ENCODE results near the gene CYLD.

Gene CYLD

GRCh38 chr16:50711862-50712559, 29.9 kb upstream of the CYLD start:
- DNase-seq (ENCODE audit: low spot score): no peak

DNA sequence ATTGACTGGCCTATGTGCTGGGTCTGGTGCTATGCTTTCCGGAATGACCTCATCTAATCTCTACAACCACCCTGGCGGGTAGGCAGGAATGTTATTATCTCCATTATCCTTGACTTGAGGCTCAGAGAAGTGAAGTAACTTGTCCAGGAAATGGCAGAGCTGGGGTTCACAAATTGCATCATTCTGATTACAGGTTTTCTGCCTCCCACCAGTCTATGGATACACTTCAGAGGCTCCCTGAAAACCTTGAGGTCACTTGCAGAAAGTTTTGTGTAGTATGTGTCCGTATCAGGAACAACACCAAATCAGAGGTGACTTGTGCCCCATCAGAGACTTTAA, 29.4 kb upstream of the CYLD start:
- DNase-seq (ENCODE audit: low spot score): no peak

DNA sequence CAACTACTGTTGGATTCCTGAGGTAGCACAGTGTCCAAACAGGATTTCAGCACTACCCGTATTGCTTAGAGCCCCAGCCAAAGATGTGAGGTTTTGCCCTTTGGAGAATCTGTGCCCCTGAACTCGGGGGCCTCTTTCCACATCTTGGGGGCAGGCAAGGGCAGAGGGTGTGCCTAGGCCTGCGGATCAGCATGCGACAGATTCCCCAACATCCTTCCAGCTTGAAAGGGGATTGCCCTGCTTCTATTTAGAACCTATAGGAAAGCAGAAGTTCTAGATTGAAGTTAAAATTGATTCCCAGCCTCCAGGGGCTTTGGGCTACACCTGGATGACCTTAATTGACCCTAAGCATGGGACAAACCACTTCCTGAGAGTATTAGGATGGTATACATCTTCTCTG, 28.9 kb upstream of the CYLD start:
- DNase-seq (ENCODE audit: low spot score): no peak

GRCh38 chr16:50717091-50717490, 24.8 kb upstream of the CYLD start:
- DNase-seq (ENCODE audit: low spot score): no peak

- no peak for DNase-seq (ENCODE audit: low spot score)
These were observed 24.4 kb upstream of the CYLD start for GRCh38 chr16:50717494-50717893.

- no peak for DNase-seq (ENCODE audit: low spot score)
These were observed 23.7 kb upstream of the CYLD start for GRCh38 chr16:50718061-50718760.

DNA sequence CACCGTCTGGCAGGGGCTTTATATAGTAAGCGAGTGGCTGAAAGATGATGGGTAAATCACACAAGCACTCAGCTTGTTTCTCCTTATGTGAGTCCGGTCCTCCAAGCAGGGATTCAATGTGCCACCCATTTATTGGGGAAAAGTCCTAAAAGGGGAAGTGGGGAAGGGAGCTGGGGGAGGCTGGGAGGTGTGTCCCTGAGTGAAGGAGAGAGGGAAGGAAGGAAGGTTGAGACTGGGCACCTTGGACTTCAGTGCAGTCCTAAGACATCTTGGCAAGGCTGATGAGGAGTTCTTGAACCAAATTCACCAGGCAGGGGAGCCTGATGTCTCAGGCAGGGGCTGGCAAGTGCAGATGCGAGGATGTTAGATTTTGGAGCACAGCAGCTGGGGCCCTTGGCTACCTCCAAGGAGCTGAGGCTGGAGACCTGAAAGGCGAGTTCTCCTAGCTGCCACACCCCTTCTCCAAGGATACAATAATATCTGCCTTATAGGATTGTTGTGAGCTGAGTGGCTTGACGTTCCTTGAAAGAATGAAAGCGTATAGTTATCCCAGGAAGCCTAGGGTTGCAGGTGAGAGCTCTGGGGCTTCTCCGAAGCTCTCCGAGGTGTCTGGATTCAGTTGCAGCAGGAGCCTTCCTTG, 23.0 kb upstream of the CYLD start:
- DNase-seq (ENCODE audit: low spot score): no peak

DNA sequence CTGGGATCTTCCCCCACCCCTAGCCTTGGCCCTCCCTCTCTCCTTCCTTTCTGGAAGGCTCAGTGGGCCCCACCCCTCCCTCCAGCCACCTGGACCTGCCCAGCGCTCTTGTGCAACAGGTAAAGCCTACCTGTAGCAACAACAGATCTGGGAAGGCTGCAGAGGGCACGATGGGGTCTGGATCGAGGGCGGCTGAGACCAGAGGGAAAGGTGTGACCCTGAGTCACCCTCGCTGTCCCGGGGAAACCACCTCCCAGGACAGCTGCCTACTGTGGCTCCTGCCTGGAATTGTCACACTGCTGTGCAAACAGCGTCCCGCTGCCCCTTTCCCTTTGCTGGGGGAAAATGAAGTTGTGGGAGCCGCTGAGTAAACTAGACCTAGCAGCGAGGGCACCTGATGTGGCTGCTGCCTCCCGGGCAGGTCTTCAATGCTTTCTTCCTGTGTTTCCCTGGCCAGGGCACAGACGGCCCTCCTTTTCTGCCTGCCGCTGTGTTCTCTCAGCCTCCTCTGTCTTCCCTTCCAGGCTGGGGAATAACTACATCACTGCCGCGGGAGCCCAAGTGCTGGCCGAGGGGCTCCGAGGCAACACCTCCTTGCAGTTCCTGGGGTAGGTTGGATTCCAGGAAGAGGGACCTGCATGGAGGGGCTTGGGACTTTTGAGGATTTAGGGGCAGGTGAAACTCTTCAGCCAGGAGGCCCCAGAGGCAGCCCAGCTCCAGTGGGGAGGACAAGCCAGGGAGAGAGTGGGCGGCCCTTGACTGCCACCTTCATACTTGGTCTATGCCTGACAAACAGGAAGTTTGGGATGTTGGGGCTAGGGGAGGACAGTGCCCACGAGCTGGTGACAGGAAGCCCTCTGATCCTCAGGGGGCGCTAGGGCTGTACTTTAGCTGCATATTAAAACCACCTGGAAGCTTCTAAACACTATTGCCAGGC, 22.2 kb upstream of the CYLD start:
- DNase-seq (ENCODE audit: low spot score): no peak

DNA sequence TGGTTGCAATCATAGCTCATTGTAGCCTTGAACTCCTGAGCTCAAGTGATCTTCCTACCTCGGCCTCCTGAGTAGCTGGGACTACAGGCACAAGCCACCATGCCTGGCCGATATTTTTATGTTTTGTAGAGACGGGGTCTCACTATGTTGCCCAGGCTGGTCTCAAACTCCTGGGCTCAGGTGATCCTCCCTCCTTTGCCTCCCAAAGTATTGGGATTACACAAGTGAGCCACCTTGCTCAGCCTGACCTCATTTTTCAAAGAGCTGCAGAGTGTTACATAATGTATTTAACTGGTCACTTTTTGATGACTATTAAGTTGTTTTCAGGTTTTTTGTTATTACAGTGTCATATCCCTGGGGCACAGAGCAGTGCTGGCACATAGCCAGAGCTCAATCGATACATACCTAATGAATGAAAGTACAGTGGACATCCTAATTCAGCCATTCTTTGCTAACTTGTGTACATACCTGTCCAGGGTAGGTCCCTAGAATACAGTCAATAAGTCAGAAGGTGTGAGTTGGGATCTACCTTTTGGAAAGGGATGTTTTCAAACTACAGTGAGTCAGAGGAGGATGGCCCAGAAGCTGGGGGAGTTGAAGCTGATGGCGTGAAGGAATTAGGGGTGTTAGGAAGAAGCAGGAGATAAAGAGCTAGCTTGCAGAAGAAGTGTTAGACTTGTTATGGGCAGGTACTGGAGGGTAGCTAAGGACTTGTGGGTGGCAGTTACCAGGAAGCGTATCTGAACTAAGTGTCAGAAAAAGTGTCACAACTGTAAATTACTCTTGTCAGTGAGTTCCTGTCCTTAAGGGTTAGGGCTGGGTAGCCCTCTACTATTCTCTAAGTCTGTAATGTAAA, 20.1 kb upstream of the CYLD start:
- DNase-seq (ENCODE audit: low spot score): no peak

DNA sequence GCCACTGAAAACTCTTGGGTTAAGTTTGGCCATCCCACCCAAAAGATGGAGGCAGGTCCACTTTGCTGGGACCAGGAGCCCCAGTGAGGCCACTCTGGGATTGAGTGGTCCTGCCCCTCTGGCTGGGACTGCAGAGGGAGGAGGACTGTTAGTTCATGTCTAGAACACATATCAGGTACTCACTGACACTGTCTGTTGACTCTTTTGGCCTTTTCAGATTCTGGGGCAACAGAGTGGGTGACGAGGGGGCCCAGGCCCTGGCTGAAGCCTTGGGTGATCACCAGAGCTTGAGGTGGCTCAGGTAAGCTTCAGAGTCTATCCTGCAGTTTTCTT, 19.5 kb upstream of the CYLD start:
- no peak for DNase-seq (ENCODE audit: low spot score)

- no peak for DNase-seq (ENCODE audit: low spot score)
These were observed 18.9 kb upstream of the CYLD start for GRCh38 chr16:50722960-50723359.

GRCh38 chr16:50724306-50724705, 17.6 kb upstream of the CYLD start:
- no peak for DNase-seq (ENCODE audit: low spot score)

GRCh38 chr16:50731130-50731988, 10.5 kb upstream of the CYLD start:
- no peak for DNase-seq (ENCODE audit: low spot score)

DNA sequence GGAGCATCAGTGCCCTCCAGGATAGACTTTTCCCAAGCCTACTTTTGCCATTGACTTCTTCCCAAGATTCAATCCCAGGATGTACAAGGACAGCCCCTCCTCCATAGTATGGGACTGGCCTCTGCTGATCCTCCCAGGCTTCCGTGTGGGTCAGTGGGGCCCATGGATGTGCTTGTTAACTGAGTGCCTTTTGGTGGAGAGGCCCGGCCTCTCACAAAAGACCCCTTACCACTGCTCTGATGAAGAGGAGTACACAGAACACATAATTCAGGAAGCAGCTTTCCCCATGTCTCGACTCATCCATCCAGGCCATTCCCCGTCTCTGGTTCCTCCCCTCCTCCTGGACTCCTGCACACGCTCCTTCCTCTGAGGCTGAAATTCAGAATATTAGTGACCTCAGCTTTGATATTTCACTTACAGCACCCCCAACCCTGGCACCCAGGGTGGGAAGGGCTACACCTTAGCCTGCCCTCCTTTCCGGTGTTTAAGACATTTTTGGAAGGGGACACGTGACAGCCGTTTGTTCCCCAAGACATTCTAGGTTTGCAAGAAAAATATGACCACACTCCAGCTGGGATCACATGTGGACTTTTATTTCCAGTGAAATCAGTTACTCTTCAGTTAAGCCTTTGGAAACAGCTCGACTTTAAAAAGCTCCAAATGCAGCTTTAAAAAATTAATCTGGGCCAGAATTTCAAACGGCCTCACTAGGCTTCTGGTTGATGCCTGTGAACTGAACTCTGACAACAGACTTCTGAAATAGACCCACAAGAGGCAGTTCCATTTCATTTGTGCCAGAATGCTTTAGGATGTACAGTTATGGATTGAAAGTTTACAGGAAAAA, 9.7 kb upstream of the CYLD start:
- DNase-seq (ENCODE audit: low spot score): no peak

DNA sequence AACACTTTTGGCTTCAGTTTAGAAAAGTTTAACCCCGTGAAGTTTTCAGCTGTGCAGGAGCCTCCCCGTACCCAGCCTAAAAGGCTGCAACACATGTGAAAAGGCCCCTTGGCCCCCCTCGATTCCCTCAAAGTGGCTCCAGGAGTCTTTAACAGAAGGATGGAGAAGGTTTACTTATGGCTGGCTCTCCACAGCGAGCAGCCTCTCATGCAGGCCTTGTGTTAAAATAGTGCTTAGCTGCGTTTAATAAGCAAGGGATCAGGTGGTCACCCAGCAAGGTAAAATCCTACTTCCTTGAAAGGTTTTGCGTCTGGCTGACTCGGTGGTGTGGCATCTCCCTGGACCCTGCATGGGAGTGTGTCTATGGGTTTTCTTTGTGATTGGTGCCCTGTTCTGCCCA, 8.4 kb upstream of the CYLD start:
- DNase-seq (ENCODE audit: low spot score): no peak

DNA sequence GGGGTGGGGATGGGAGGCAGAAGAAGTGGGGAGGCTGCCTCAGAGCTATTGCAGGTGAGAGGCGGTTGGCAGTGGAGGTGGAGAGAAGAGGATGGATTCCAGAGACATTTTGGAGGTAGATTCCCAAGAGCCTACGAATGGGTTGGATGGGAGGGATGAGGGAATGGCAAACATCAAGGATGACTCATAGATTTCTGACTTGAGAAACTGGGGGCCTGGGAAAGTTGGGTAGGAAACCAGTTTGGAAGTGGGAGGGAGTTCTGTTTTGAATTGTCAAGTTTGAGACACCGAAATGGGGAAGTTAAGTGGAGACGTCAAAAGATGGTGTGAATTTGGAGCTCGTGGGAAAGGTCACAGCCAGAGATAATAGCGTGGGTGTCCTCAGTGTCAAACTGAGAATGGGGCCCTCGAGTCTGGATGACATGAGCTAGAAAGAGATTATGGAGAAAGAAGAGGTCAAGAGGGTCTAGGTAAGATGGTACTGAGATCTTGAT, 6.2 kb upstream of the CYLD start:
- no peak for DNase-seq (ENCODE audit: low spot score)

- DNase-seq (ENCODE audit: low spot score): no peak
These were observed 5.4 kb upstream of the CYLD start for GRCh38 chr16:50736448-50736847.

- DNase-seq (ENCODE audit: low spot score): no peak
These were observed 4.4 kb upstream of the CYLD start for GRCh38 chr16:50737420-50737959.

DNA sequence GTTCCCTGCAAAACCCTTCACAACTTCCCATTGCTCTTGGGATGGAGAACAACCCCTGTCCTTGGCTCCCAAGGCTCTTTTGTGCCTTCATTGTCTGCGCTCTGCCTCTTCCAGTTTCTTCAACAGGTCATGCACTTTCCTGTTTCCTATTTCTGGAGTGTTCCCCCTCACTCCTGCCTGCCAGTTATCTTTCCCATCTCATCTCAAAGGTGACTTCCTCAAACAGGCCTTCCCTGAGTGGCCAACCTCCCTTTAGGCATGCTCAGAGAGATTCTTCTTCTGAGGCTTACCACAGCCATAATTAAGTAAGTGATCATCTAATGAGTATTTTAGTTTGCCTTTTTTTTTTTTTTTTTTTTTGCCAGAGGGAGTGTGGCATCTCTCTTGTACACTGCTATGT, 2.9 kb upstream of the CYLD start:
- DNase-seq (ENCODE audit: low spot score): no peak
